Activated CD8-positive, alpha-beta T cell treated with anti-CD3 and anti-CD28 coated beads for 36 hours (primary cell): ENCODE measurements around the gene COA5. TPM values are rescaled to one million over a fixed set of nuclear protein-coding genes. Genes with fewer than 3 reads are reported as not detected.
A peak's percentile ranks its signal among the peaks of the same experiment; 100 is the strongest.

Source experiments
- ATAC-seq: fragments of 200-7000 bp; cut with Tn5 transposase; one replicate; pipeline ENCODE4 v1.10.0; 2021; ENCODE audit warnings: mild to moderate bottlenecking, moderate library complexity
- CTCF ChIA-PET: fragments of 350-600 bp; sonication (Branson Sonifier 250); formaldehyde crosslinking; loops from one replicate; lab custom pipeline; 2021; ENCODE audit warnings: antibody characterized with exemption; lab: Charles Lee
- POLR2A ChIA-PET: fragments of 350-600 bp; sonication (Branson Sonifier 250); formaldehyde crosslinking; loops from one replicate; lab custom pipeline; 2021; ENCODE audit warnings: antibody characterized with exemption; lab: Charles Lee
- DNase-seq: peaks from one replicate; pipeline ENCODE4 v3.0.0-alpha.2; 2020
- H3K27ac Mint-ChIP-seq: one replicate; pipeline ENCODE4 v1.8.0; 2021; ENCODE audit warnings: mild to moderate bottlenecking, mixed read lengths
- H3K27me3 Mint-ChIP-seq: one replicate; pipeline ENCODE4 v1.8.0; 2021; ENCODE audit warnings: mixed read lengths
- H3K36me3 Mint-ChIP-seq: one replicate; pipeline ENCODE4 v1.8.0; 2021; ENCODE audit warnings: low read depth, mixed read lengths
- H3K4me1 Mint-ChIP-seq: one replicate; pipeline ENCODE4 v1.8.0; 2021; ENCODE audit warnings: low read depth, mixed read lengths
- H3K4me3 Mint-ChIP-seq: one replicate; pipeline ENCODE4 v1.8.0; 2021; ENCODE audit warnings: mild to moderate bottlenecking, moderate library complexity, mixed read lengths
- H3K9me3 Mint-ChIP-seq: one replicate; pipeline ENCODE4 v1.8.0; 2021; ENCODE audit warnings: mixed read lengths
- CTCF ChIP-seq: fragments of 200-600 bp; IDR thresholded peaks from one replicate; pipeline ENCODE4 v1.8.0; 2022; ENCODE audit warnings: antibody characterized with exemption, mild to moderate bottlenecking
- intact Hi-C: fragments of 100-400 bp; cut with micrococcal nuclease; formaldehyde crosslinking; loops from one replicate; pipeline ENCODE4 v1.10.0; 2022
- total RNA-seq, 2 experiments: library from RNA; stranded (reverse); gene quantifications; one replicate each; pipeline ENCODE4 v1.2.3, GENCODE V29; 2021

Gene COA5
- total RNA-seq, 2 experiments from 2014 or later = 27.5 to 32.7 TPM

DNA sequence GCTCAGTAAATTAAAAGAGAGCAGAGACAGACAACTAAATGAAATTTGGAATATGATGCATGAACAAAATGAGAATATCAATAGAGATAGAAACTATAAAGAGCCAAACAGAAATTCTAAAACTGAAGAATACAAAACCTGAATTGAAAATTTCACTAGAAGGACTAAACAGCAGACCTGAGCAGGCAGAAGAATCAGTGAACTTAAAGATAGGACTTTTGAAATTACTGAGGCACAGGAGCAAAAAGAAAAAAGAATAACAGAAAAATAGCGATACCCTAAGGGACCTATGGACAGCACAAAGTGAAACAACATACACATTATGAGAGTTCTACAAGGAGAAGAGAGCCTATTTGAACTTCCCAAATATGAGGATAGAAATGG, 41.7 kb upstream of the COA5 start:
- peaks cover 47% of the 10 kb centered on the region for H3K36me3 Mint-ChIP-seq
- intact Hi-C loops = loop anchor here (2.0 to 5.0 kb wide), 2 partner anchors 117 to 187 kb away; no protein-coding TSS in a partner anchor
- DNase-seq = no peak
- ATAC-seq = no peak
- no peaks in the 10 kb centered on the region for H3K27me3 Mint-ChIP-seq
- ChIA-PET CTCF (interaction anchor here (0.5 to 2.0 kb wide), 56 partner anchors 7 to 531 kb away, joined by 3 to 21 read pairs (median 5); partner anchors contain the start of genes MITD1 and MRPL30), POLR2A (interaction anchor here (1.0 to 1.1 kb wide), 3 partner anchors 41 to 172 kb away, joined by 3 read pairs; no protein-coding TSS in a partner anchor)
- peak overlapping the region; percentile 88 for H3K27ac Mint-ChIP-seq
- peaks cover 6% of the 10 kb centered on the region for H3K9me3 Mint-ChIP-seq
- peaks cover 70% of the 10 kb centered on the region for H3K4me1 Mint-ChIP-seq
- H3K4me3 Mint-ChIP-seq = no peak overlapping the region
- TF ChIP-seq CTCF = no peak

DNA sequence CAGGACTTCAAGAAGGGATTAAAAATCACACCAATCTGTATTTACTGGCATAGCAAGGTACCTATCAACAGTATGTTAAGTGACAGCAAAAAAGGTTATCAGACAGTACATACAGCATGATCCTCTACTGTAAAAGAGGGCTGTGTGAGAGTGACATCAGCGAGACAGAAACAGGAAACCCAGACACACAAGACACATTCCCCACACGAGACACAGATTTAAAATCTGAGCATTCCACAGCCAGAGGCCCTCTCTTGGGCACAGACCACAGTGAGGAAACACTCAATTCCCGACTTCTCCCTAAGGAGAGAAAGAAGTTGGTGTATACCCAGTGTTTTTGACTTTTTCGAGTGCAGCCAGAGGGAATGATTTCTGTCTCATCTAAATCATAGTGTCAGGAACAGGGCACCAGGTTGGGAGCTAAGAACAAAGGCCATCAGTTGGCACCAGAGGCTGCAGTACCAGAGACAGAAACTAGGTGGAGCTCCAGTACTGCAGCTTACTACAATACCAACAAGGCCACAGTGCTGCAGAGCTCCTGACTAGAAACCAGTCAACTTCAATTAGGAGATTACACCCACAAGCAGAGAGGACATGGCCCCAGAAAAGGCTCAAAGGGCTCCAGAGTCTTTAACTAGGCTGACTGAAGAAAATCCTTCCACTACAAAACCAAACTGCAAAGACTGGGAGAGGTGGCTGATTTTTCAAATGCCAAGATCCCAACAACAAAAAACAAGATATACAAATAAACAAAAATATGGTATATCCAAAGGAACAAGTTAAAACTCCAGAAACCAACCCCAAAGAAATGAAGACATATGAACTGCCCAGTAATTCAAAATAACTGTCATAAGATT, 41.1 kb upstream of the COA5 start:
- DNase-seq (peak; percentile 93), ATAC-seq (peak; percentile 99)
- Mint-ChIP-seq H3K4me1 (peaks cover 63% of the 10 kb centered on the region), H3K27ac (peak overlapping the region; percentile 88), H3K9me3 (peaks cover 6% of the 10 kb centered on the region), H3K4me3 (no peak overlapping the region), H3K27me3 (no peaks in the 10 kb centered on the region), H3K36me3 (peaks cover 45% of the 10 kb centered on the region)
- intact Hi-C loops = loop anchor here (2.0 to 5.0 kb wide), 2 partner anchors 118 to 187 kb away; no protein-coding TSS in a partner anchor
- peak; percentile 90 for TF ChIP-seq CTCF
- CTCF ChIA-PET = interaction anchor here (0.5 to 2.0 kb wide), 69 partner anchors 8 to 531 kb away, joined by 3 to 21 read pairs (median 4); partner anchors contain the start of genes MITD1 and MRPL30
- POLR2A ChIA-PET = interaction anchor here (0.7 to 1.1 kb wide), 5 partner anchors 40 to 503 kb away, joined by 3 read pairs; no protein-coding TSS in a partner anchor

- H3K9me3 Mint-ChIP-seq = peaks cover 6% of the 10 kb centered on the region
- TF ChIP-seq CTCF = no peak
- POLR2A ChIA-PET = interaction anchor here (0.7 kb wide), 1 partner anchor 504 kb away, joined by 3 read pairs; no protein-coding TSS in a partner anchor
- no peak overlapping the region for H3K27ac Mint-ChIP-seq
- peaks cover 56% of the 10 kb centered on the region for H3K4me1 Mint-ChIP-seq
- H3K36me3 Mint-ChIP-seq = peaks cover 40% of the 10 kb centered on the region
- intact Hi-C loops = loop anchor here (2.0 to 5.0 kb wide), 2 partner anchors 119 to 188 kb away; no protein-coding TSS in a partner anchor
- no peak overlapping the region for H3K4me3 Mint-ChIP-seq
- no peak for ATAC-seq
- no peak for DNase-seq
- CTCF ChIA-PET = interaction anchor here (1.0 to 2.0 kb wide), 17 partner anchors 10 to 525 kb away, joined by 3 to 21 read pairs (median 8); no protein-coding TSS in a partner anchor
- H3K27me3 Mint-ChIP-seq = no peaks in the 10 kb centered on the region
Measured at GRCh38 chr2:98648451-98648850, 40.1 kb upstream of the COA5 start.

DNA sequence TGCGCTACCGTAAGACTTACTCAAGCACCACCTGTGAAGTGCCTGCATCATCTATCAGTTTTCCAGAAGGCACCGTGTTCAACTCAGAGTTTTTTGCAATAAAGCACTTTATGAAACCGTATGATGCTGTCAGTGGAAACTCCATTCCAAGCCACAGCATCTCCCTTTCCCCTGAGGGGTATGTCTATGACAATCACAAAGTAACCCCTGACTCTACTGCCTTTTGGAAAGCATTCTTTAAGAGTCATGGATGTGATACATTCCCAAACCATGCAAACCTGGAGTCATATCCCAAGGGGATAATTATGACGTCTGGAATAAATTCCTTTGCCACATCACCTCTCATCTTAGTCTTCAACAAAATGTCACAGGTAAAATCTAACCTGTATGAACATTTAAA, 39.3 kb upstream of the COA5 start:
- peaks cover 48% of the 10 kb centered on the region for H3K4me1 Mint-ChIP-seq
- DNase-seq (no peak), ATAC-seq (no peak)
- intact Hi-C loops = loop anchor here (2.0 to 5.0 kb wide), 2 partner anchors 120 to 189 kb away; no protein-coding TSS in a partner anchor
- POLR2A ChIA-PET = no interaction called here
- H3K9me3 Mint-ChIP-seq = peaks cover 6% of the 10 kb centered on the region
- CTCF ChIA-PET = interaction anchor here (1.2 to 2.3 kb wide), 4 partner anchors 9 to 63 kb away, joined by 3 to 5 read pairs (median 4); no protein-coding TSS in a partner anchor
- peaks cover 33% of the 10 kb centered on the region for H3K36me3 Mint-ChIP-seq
- TF ChIP-seq CTCF = no peak
- peak overlapping the region; percentile 33 for H3K27ac Mint-ChIP-seq
- no peak overlapping the region for H3K4me3 Mint-ChIP-seq
- H3K27me3 Mint-ChIP-seq = no peaks in the 10 kb centered on the region
